ENCODE measurements around the gene BCL7B. TPM values are rescaled to one million over a fixed set of nuclear protein-coding genes. Genes with fewer than 3 reads are reported as not detected.

The BCL7B gene
- total RNA-seq, 1 donor from 2014 or later, result 82.9 TPM

GRCh38 chr7:73599151-73599882 lies 41.8 kb upstream of the BCL7B start:
- peaks cover 72% of the 10 kb centered on the region for H3K27me3 ChIP-seq (ENCODE audit: low read depth)
- H3K4me3 ChIP-seq, result no peak overlapping the region
- no peaks in the 10 kb centered on the region for H3K9me3 ChIP-seq (replicated peaks)
- intact Hi-C loops (cut with micrococcal nuclease), result no loop called here
- H3K36me3 ChIP-seq, result no peaks in the 10 kb centered on the region
- H3K4me1 ChIP-seq, result no peaks in the 10 kb centered on the region
- H3K27ac ChIP-seq (replicated peaks), result no peak overlapping the region
- DNase-seq, result no peak
- no peak for TF ChIP-seq CTCF (IDR thresholded peaks at IDR 0.05; ENCODE audit: borderline replicate concordance)

GRCh38 chr7:73597978-73598782 lies 40.7 kb upstream of the BCL7B start:
- Histone ChIP-seq H3K4me3 (no peak overlapping the region), H3K4me1 (no peaks in the 10 kb centered on the region), H3K36me3 (no peaks in the 10 kb centered on the region), H3K9me3 (replicated peaks) (no peaks in the 10 kb centered on the region), H3K27me3 (ENCODE audit: low read depth) (peaks cover 62% of the 10 kb centered on the region), H3K27ac (replicated peaks) (no peak overlapping the region)
- intact Hi-C loops (cut with micrococcal nuclease), result no loop called here
- no peak for TF ChIP-seq CTCF (IDR thresholded peaks at IDR 0.05; ENCODE audit: borderline replicate concordance)
- no peak for DNase-seq

- Histone ChIP-seq H3K4me3 (no peak overlapping the region), H3K4me1 (no peaks in the 10 kb centered on the region), H3K36me3 (no peaks in the 10 kb centered on the region), H3K27me3 (ENCODE audit: low read depth) (peaks cover 48% of the 10 kb centered on the region), H3K27ac (replicated peaks) (no peak overlapping the region), H3K9me3 (replicated peaks) (no peaks in the 10 kb centered on the region)
- intact Hi-C loops (cut with micrococcal nuclease), result no loop called here
- no peak for DNase-seq
- TF ChIP-seq CTCF (IDR thresholded peaks at IDR 0.05; ENCODE audit: borderline replicate concordance), result no peak
These were observed 38.9 kb upstream of the BCL7B start for GRCh38 chr7:73596191-73597065.

GRCh38 chr7:73595358-73595757 lies 37.9 kb upstream of the BCL7B start:
- no peaks in the 10 kb centered on the region for H3K9me3 ChIP-seq (replicated peaks)
- H3K36me3 ChIP-seq, result no peaks in the 10 kb centered on the region
- no peak overlapping the region for H3K27ac ChIP-seq (replicated peaks)
- H3K4me3 ChIP-seq, result no peak overlapping the region
- DNase-seq, result no peak
- intact Hi-C loops (cut with micrococcal nuclease), result no loop called here
- TF ChIP-seq CTCF (IDR thresholded peaks at IDR 0.05; ENCODE audit: borderline replicate concordance), result no peak
- H3K27me3 ChIP-seq (ENCODE audit: low read depth), result peaks cover 45% of the 10 kb centered on the region
- H3K4me1 ChIP-seq, result no peaks in the 10 kb centered on the region

All from left ventricle myocardium inferior (tissue), 1 donor.